Activated T-cell treated with anti-CD3 and anti-CD28 coated beads, Interleukin-2, amount 50 U/mL, for 24 hours (primary cell): ENCODE results near the gene TXNRD2.

Experiments used
- DNase-seq: peaks from one replicate; pipeline ENCODE4 v3.0.0-alpha.2; 2020
- H3K27ac Mint-ChIP-seq: 2 replicates; pipeline ENCODE4 v1.8.0; 2020; ENCODE audit warnings: mild to moderate bottlenecking, mixed read lengths
- H3K27me3 Mint-ChIP-seq: 2 replicates; pipeline ENCODE4 v1.8.0; 2020; ENCODE audit warnings: mixed read lengths
- H3K36me3 Mint-ChIP-seq: 2 replicates; pipeline ENCODE4 v1.8.0; 2020; ENCODE audit warnings: low read depth, mixed read lengths
- H3K4me1 Mint-ChIP-seq: 2 replicates; pipeline ENCODE4 v1.8.0; 2020; ENCODE audit warnings: low read depth, mixed read lengths
- H3K4me3 Mint-ChIP-seq: 2 replicates; pipeline ENCODE4 v1.8.0; 2020; ENCODE audit warnings: mild to moderate bottlenecking, moderate library complexity, mixed read lengths
- H3K9me3 Mint-ChIP-seq: 2 replicates; pipeline ENCODE4 v1.8.0; 2020; ENCODE audit warnings: mixed read lengths

The TXNRD2 gene

DNA sequence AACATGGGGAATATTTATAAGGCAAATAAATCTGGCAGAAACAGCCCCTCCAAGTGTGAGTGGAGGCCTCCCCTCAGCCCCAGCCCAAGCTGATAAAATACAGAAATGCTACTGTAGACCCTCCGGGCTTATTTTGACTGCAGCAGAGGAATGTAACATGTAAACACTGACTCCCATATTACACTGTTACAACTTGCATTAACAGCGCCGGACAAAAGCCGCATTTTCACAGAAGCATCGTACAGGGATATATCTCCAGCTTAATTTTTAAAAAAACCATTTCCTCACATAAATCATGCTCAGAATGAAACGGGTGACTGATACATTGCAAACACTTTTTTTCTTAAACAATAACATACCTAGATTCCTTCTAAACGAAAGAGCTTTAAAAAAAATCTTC, 36.7 kb downstream of the TXNRD2 start:
- Mint-ChIP-seq H3K36me3 (peaks cover 11% of the 10 kb centered on the region), H3K4me3 (no peak overlapping the region), H3K27ac (no peak overlapping the region), H3K27me3 (no peaks in the 10 kb centered on the region), H3K9me3 (no peaks in the 10 kb centered on the region), H3K4me1 (peaks cover 2% of the 10 kb centered on the region)
- no peak for DNase-seq

DNA sequence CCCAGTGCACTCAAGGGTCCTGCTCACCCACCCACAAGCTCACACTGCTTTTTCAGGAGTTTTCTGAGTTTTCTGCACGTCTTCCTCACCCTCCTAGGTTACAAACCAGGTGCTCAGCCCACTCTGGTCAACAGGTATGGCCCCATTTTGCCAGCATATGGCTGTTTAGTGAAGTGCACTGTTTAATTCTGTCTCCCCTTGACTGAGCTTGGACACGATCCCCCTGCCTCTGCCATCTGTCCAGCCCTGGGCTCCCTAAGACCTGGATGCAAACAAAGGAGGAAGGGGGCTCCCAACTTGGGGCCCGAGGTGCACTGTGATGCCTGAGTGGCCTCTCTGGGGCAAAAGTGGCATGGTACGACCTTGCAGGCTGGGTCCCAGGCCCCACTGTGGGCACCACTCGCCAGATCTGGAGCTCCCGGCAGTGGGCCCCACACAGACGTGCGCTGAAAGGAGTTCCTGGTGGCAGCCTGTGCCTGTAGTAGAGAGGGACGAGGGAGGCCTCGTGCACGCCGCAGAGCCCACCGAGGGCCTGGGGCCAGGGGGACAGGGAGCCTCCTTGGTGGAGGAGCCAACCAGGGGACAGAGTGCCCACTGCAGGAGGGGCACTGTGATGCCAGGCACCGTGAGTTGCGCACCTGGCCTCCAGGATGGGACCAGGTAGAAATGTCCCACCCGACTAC, 37.3 kb downstream of the TXNRD2 start:
- no peaks in the 10 kb centered on the region for H3K4me1 Mint-ChIP-seq
- no peak overlapping the region for H3K27ac Mint-ChIP-seq
- DNase-seq = no peak
- H3K27me3 Mint-ChIP-seq = no peaks in the 10 kb centered on the region
- no peaks in the 10 kb centered on the region for H3K9me3 Mint-ChIP-seq
- H3K36me3 Mint-ChIP-seq = peaks cover 11% of the 10 kb centered on the region
- H3K4me3 Mint-ChIP-seq = no peak overlapping the region

DNA sequence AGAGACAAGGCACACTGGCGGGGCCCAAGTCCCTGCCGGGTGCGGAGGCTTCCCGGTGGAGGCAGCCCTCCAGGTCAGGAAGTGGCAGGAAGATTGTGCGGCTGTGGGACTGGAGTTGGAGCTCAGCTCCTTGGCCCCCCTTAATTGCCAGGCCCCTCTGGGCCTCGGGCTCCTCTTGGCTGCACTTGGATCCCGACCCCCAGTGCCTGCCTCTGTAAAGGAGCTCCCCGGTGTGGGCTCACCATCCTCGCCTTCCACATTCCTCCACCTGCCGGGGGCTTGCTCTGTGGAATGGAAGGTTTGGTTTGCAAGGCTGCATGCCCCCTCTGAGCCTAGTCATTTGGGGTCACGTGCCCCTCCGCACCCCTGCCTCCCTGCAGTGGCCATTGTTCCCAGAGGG, 38.1 kb downstream of the TXNRD2 start:
- H3K4me1 Mint-ChIP-seq = no peaks in the 10 kb centered on the region
- no peaks in the 10 kb centered on the region for H3K9me3 Mint-ChIP-seq
- H3K27ac Mint-ChIP-seq = no peak overlapping the region
- H3K27me3 Mint-ChIP-seq = no peaks in the 10 kb centered on the region
- no peak for DNase-seq
- H3K4me3 Mint-ChIP-seq = no peak overlapping the region
- H3K36me3 Mint-ChIP-seq = peaks cover 14% of the 10 kb centered on the region

DNA sequence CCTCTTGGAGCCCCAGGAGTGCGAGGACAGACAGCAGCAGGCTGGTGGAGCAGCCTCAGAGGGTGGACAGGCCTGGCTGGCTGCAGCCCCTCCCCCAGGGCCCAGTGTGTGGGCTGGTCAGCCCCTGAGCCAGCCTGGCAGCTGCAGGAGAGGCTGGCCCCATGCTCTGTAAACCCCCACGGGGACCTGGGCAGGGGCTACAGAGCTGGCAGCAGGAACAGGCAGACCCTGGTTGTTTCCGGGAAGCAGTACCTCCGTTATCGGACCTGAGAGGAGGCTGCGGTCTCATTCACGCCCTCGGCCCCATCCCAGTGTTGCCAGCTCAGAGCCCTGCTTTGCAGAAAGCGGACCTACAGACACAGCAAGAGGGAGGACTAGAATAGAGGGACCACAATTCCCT, 38.6 kb downstream of the TXNRD2 start:
- Mint-ChIP-seq H3K27me3 (no peaks in the 10 kb centered on the region), H3K9me3 (no peaks in the 10 kb centered on the region), H3K27ac (no peak overlapping the region), H3K4me1 (no peaks in the 10 kb centered on the region), H3K36me3 (peaks cover 10% of the 10 kb centered on the region), H3K4me3 (no peak overlapping the region)
- DNase-seq = no peak

DNA sequence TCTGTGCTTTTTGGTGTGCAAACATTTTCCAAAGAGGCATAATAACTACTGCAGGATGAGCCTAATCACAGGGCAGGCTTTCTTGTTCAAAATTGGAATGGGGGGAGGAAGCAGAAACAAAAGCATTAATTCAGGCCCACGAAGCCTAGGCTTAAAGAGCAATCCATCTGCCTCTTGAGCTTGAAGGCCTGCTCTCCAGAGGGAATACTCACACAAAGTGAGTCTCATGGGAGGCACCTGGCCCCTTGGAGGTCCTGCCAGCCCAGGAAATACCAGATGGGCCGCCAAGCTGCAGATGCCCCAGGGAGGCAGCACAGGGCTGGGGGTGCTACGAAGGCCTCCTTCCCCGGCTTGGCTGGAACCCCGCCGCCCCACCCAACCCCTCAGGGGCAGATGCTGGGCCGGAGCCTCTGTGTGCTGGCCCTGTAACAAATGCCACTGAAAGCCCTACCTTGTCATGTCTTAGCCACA, 39.3 kb downstream of the TXNRD2 start:
- H3K4me1 Mint-ChIP-seq = peaks cover 2% of the 10 kb centered on the region
- H3K36me3 Mint-ChIP-seq = peaks cover 12% of the 10 kb centered on the region
- no peaks in the 10 kb centered on the region for H3K27me3 Mint-ChIP-seq
- no peak for DNase-seq
- no peak overlapping the region for H3K27ac Mint-ChIP-seq
- H3K9me3 Mint-ChIP-seq = no peaks in the 10 kb centered on the region
- H3K4me3 Mint-ChIP-seq = no peak overlapping the region

DNA sequence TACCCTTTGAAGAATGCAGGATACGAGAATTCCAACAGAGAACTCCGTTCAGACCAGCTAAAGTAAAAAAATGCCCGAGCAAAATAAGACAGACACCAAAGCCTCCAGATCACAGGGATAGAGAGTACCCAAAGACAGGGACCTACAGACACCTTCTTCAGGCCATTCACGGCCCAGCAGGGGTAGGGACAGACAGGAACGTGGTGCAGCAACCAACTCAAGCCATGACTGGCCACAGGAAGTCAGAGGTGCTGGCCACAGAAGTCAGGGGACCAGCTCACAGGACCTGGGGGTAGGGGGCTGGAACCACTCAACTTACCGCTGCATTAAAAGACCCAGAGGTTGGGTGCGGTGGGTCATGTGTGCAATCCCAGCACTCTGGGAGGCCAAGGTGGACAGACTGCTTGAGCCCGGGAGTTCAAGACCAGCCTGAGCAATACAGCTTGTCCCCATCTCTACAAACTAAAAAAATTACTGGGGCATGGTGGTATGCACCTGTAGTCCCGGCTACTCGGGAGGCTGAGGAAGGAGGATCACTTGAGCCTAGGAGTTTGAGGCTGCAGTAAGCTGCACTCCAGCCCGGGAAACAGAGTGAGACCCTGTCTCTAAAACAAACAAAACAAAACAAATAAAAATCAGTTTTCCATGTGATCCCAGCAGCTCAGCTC, 39.9 kb downstream of the TXNRD2 start:
- Mint-ChIP-seq H3K9me3 (no peaks in the 10 kb centered on the region), H3K4me3 (no peak overlapping the region), H3K27me3 (no peaks in the 10 kb centered on the region), H3K4me1 (peaks cover 8% of the 10 kb centered on the region), H3K27ac (no peak overlapping the region), H3K36me3 (peaks cover 13% of the 10 kb centered on the region)
- no peak for DNase-seq

DNA sequence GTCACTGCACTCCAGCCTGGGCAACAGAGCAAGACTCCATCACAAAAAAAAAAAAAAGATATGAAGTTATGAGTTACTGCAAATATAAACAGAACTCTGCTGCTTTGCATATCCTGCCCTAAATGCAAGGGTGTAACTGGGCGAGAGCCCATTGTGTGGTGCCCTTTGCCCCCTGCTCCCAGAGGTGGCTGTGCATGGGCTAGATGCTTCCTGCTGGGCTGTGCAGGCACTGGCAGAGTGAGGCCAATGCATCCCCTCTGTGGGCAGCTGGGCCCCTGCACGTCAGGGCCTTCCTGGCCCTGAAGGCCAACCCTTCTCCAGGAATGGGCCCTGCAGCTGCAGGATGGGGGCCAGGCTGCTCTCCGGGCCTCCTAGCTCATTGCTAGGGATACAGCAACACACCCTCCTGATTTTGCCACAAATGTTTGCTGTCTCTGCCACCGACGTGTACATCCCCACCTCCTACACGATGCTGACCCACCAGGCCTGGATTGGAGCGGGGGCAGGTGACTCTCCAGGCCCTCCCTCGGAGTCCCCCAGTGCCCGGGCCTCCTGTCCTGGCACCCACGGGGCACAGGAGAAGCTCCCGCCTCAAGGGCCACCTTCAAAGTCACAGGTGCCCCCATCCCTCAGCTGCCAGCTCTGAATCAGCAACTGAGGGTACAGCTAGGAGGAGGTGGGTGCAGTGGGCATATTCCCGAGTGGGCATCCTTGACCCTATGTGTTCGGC, 40.7 kb downstream of the TXNRD2 start:
- peaks cover 11% of the 10 kb centered on the region for H3K36me3 Mint-ChIP-seq
- no peak overlapping the region for H3K27ac Mint-ChIP-seq
- no peaks in the 10 kb centered on the region for H3K9me3 Mint-ChIP-seq
- DNase-seq = no peak
- peaks cover 16% of the 10 kb centered on the region for H3K4me1 Mint-ChIP-seq
- H3K4me3 Mint-ChIP-seq = no peak overlapping the region
- H3K27me3 Mint-ChIP-seq = no peaks in the 10 kb centered on the region

DNA sequence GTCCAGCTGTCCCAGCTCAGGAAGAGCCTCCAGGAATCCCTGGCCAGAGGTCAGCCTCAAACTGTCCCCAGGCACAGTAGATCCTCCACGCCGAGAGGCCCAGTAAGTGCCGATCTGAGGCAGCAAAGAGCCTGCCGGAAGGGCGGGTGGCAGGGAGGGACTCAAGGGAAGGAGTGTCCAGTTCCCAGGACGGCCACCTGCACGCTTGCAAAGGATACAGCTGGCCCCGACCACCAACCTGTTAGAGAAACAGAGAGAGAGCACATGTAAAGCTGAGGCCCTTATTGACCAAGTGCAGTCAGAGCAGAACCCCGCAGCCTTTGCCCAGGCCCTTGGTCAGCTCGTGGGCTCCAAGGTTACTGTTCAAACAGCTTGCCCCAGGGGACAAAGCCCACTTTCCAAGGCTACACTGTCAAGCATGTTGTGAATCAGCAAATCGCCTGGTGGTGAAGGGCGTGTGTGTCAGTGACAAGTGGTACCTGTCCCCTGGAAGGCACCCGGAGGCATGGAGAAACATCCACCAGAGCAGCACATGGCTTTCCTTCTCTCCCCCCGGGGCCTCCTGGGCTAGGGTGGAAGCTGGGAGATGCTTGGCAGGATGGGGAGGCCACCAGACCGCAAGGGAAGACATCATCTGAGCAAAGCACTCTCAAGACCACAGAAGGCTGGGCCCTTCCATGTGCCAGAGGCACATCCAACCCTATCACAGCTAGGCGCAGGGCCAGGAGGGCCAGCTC, 42.6 kb downstream of the TXNRD2 start:
- H3K9me3 Mint-ChIP-seq = no peaks in the 10 kb centered on the region
- no peak overlapping the region for H3K27ac Mint-ChIP-seq
- no peaks in the 10 kb centered on the region for H3K27me3 Mint-ChIP-seq
- DNase-seq = no peak
- H3K4me3 Mint-ChIP-seq = no peak overlapping the region
- H3K36me3 Mint-ChIP-seq = peaks cover 19% of the 10 kb centered on the region
- peaks cover 30% of the 10 kb centered on the region for H3K4me1 Mint-ChIP-seq

DNA sequence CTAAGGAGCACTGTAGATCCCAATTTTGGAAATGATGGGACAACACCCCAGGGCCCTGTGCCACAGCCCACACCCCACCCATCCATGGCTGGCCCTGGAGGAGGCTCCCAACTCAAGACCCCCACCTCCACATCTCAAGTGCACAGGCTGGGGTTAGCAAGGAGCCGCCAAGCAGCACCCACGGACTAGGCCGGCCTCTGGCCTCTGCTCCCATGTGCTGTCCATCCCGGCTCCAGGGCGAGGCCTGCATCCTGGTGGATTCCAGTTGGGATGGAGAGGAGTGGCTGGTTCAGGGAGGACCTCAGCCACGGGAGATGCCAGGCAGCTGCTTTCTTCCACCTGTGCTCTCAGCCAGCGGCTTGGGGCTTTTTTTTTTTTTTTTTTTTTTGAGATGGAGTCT, 43.5 kb downstream of the TXNRD2 start:
- H3K4me1 Mint-ChIP-seq = peaks cover 38% of the 10 kb centered on the region

DNA sequence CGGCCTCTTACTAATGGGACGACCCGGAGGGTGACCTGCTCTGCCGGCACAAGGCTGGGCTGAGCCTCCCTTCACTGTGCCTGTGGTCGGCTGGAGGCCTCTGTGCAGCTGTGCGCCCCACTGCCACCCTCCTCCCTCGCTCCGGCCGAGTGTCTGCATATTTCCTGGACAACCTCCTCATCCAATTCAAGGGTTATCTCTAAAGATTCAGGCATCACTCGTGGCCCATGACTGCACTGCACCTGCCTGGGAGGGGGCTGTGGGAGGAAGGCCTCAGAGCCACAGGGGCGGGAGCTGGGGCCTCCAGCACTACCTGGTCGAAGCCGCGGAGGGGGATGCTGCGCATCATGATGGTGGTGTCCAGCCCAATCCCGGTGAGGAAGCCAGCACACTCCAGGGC, 43.9 kb downstream of the TXNRD2 start:
- Mint-ChIP-seq H3K27ac (no peak overlapping the region), H3K4me1 (peaks cover 43% of the 10 kb centered on the region), H3K9me3 (no peaks in the 10 kb centered on the region), H3K36me3 (peaks cover 19% of the 10 kb centered on the region), H3K27me3 (no peaks in the 10 kb centered on the region), H3K4me3 (no peak overlapping the region)
- no peak for DNase-seq

More for the DNA sequence above, 43.5 kb downstream of the TXNRD2 start:
- H3K4me3 Mint-ChIP-seq = no peak overlapping the region
- H3K27me3 Mint-ChIP-seq = no peaks in the 10 kb centered on the region
- DNase-seq = no peak
- H3K36me3 Mint-ChIP-seq = peaks cover 19% of the 10 kb centered on the region
- H3K9me3 Mint-ChIP-seq = no peaks in the 10 kb centered on the region
- H3K27ac Mint-ChIP-seq = no peak overlapping the region

DNA sequence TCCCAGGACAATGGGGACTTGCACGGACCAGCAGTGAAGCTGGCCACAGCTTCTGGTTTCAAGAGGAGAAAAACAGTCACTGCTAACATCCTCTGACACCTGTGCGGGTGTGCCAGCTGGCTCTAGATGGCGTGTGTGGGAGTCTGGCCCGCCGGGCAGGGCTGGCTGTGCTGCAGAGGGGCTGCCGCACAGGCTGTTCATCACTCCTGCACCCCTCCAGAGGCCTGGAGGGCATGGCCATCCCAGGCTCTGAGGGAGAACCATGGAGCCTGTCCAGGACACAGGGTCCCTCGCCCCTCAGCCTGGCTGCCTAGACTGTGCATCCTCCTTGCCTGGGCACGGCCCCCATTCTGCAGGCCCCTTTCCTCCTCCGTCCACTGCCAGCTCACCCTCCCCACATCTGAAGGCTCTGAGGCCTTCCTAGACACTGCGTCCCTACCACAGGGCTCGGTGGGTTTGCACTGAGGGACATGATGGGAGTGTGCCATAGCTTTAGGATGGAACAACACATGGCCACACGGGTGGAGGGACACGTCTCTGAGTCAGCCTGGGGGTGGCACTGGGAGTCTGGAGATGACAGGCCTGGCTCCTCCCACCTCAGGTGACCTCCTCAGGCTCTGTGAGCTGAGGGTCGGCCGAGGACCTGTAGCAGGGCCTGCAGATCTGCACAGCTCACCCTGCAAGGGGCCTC, 44.8 kb downstream of the TXNRD2 start:
- Mint-ChIP-seq H3K27me3 (no peaks in the 10 kb centered on the region), H3K4me3 (no peak overlapping the region), H3K4me1 (peaks cover 52% of the 10 kb centered on the region), H3K9me3 (no peaks in the 10 kb centered on the region), H3K36me3 (peaks cover 21% of the 10 kb centered on the region), H3K27ac (peak overlapping the region; percentile 64)
- no peak for DNase-seq

DNA sequence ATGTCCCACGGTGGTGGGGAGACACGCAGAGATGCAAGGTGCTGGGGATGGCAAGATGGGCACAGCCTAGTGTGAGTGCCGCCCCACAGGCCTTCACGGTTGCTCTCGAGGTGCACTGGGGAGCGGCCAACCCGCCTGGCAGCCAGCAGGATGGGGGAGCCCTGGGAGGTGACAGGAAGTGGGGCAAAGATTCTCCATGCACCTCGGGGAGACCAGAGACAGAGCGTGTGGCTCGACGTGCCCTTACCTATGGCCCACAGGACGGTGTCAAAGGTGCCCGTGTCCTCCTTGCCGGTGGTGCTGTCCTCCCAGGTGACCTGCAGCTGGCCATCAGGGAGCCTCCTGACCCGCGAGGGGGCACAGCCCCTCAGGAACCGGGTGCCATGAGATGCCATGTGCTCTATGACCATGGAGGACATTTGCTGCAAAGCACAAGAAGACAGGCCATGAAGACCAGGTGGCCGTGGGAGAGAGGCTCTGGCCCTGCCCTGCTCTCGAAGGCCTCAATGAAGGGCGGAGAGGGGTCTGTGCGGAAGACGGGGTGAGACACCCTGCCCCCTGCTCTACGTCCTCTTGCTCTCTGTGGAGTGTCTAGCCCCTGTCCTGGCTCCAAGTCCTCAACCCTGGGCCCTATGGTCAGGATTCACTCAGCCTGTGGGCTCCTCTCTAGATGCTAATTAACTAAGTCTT, 46.3 kb downstream of the TXNRD2 start:
- Mint-ChIP-seq H3K4me1 (peaks cover 67% of the 10 kb centered on the region), H3K4me3 (no peak overlapping the region), H3K9me3 (no peaks in the 10 kb centered on the region), H3K27ac (peak overlapping the region; percentile 54), H3K36me3 (peaks cover 17% of the 10 kb centered on the region), H3K27me3 (no peaks in the 10 kb centered on the region)
- DNase-seq = no peak

DNA sequence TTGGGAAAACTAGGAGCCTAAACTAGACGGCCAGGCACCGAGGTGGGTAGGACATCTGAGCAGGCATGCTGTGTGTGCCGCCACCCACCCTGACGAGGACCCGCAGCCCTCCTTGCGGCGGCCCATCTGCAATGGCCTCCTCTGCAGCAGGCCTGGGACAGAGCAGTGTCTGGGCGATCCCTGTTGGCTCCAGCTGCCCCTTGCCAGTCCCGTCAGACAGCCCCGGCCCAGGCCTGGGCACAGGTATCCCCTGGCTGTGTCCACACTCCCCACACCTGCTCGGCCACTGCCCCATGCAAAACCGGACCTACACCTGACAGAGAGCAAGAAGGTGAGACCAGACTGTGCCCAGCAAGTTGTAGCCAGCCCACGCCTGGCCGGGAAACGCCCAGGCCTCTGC, 48.3 kb downstream of the TXNRD2 start:
- Mint-ChIP-seq H3K27ac (peak overlapping the region; percentile 95), H3K36me3 (peaks cover 12% of the 10 kb centered on the region), H3K9me3 (no peaks in the 10 kb centered on the region), H3K4me3 (no peak overlapping the region), H3K27me3 (no peaks in the 10 kb centered on the region), H3K4me1 (peaks cover 75% of the 10 kb centered on the region)
- DNase-seq = no peak
